GM12874 (cell line): Measurements from ENCODE around the gene C8G.

Experiments used
- CTCF ChIP-seq: IDR thresholded peaks from 2 replicates; pipeline ENCODE4 v1.5.1; 2011; ENCODE audit warnings: low read depth, mild to moderate bottlenecking, control low read depth, low read length, moderate library complexity; ENCODE audit not compliant: insufficient read depth

The C8G gene

GRCh38 chr9:136939431-136939995 is 5.5 kb upstream of the C8G start:
- TF ChIP-seq CTCF = no peak

DNA sequence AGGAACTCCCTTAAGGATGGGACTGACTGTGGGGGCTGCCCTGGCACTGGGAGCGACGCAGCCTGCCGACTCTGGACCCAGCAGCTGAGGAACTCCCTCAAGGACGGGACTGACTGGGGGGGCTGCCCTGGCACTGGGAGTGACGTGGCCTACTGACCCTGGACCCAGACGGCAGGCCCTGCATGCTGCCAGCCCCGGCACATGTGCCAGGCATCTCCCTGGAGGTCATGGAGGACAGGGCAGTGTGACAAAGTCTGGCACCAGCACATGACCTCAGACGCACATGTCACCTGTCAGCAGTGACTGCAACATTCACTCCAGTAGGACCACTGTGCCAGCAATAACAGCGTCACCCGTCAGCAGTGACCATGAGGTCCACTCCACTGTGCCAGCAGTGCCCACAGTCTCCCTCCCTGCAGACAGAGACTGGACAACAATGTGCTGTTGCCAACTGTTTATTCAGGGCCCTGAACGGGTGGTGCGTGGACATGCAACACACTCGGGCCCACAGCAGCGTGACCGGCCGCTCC is 5.0 kb upstream of the C8G start:
- TF ChIP-seq CTCF = no peak

GRCh38 chr9:136940526-136941230 is 4.4 kb upstream of the C8G start:
- no peak for TF ChIP-seq CTCF

DNA sequence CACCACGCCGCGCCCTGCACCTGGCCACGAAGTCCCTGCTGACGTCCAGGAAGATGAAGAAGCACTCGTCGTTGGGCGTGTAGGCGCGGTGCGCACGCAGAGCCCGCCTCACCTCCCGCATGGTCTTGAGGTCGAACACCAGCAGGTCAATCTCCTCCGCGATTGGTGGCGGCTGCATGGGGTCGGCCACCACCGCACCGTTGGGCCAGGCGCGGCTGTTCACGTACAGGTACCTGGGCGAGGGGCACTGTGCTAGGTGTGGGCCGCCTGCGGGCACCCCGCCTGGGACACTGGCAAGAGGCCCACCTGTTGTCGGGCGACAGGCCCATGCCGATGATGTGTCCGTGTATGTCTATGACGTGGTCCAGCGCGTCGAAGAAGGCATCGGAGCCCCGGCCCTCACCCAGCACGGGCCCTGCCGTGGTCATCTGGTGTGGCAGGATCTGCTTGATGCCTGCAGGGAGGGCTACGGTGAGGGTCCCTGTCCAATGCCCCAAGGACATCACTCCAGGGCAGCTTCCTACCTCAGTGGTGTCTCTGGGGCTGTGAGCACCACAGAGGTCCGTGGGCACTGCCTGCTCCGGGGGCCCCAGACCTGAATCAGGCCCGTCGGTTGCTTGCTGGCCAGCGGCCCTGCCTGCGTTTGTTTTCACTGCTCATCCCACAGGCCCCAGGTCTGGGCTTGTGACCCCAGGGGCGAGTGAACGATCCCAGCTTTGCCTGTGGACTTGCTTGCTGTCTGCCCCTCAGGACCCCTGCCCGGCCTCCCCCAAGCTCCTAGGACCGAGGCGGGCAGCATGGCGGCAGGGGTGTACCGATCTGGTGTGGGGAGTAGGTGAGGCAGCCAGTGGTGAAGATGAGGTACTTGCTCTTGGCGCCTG is 3.6 kb upstream of the C8G start:
- TF ChIP-seq CTCF = no peak

- TF ChIP-seq CTCF = no peak
These were observed 2.7 kb upstream of the C8G start for GRCh38 chr9:136942112-136942880.

DNA sequence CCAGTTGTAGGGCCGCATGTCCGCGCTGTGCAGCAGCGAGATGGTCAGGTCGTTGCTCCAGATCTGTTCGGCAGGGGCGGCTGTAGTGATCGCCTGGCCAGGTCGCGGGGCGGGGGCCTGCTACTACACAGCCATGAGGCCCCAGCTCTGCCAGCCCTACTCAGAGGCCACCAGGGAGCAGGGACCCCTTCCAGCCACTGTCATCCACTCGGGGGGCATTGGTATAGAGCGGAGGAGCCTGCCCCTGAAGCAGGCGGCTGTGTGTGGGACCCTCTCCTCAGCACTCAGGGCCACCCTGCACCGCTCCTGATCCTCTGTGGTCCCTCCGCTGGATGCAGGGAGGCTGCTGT is 2.2 kb upstream of the C8G start:
- no peak for TF ChIP-seq CTCF
